ENCODE measurements around the gene KRT3.

The KRT3 gene

GRCh38 chr12:52788192-52788875, 7.6 kb downstream of the KRT3 start:
- intact Hi-C loops (cut with DNase I) = no loop called here
- no peak for DNase-seq

GRCh38 chr12:52787324-52788191, 8.4 kb downstream of the KRT3 start:
- intact Hi-C loops (cut with DNase I) = no loop called here
- DNase-seq = no peak

- intact Hi-C loops (cut with DNase I) = no loop called here
- DNase-seq = no peak
Observed at GRCh38 chr12:52784909-52785308, 11.0 kb downstream of the KRT3 start.

- intact Hi-C loops (cut with DNase I) = no loop called here
- DNase-seq = no peak
Observed at GRCh38 chr12:52783563-52784316, 12.2 kb downstream of the KRT3 start.

GRCh38 chr12:52782502-52782901, 13.4 kb downstream of the KRT3 start:
- no peak for DNase-seq
- intact Hi-C loops (cut with DNase I) = no loop called here

- intact Hi-C loops (cut with DNase I) = no loop called here
- DNase-seq = no peak
Observed at GRCh38 chr12:52781399-52782082, 14.4 kb downstream of the KRT3 start.

- DNase-seq = no peak
- intact Hi-C loops (cut with DNase I) = no loop called here
Observed at GRCh38 chr12:52779914-52780313, 16.0 kb downstream of the KRT3 start.

- no peak for DNase-seq
- intact Hi-C loops (cut with DNase I) = no loop called here
Observed at GRCh38 chr12:52778833-52779232, 17.1 kb downstream of the KRT3 start.

- DNase-seq = no peak
Observed at GRCh38 chr12:52777566-52777965, 18.4 kb downstream of the KRT3 start.

GRCh38 chr12:52776913-52777395, 19.0 kb downstream of the KRT3 start, which contains the start of gene KRT76:
Gene KRT76, minus strand, starts transcription at chr12:52777345. Its CDS starts 54 bp downstream, at chr12:52777291.
- intact Hi-C loops (cut with DNase I) = no loop called here
- peak in 1 of 10 donors; percentile 67 for DNase-seq

More at GRCh38 chr12:52777566-52777965, 18.4 kb downstream of the KRT3 start:
- intact Hi-C loops (cut with DNase I) = no loop called here

- no peak for DNase-seq
- intact Hi-C loops (cut with DNase I) = no loop called here
Observed at GRCh38 chr12:52776435-52776834, 19.5 kb downstream of the KRT3 start.

- intact Hi-C loops (cut with DNase I) = no loop called here
- DNase-seq = no peak
Observed at GRCh38 chr12:52774629-52775250, 21.2 kb downstream of the KRT3 start.

GRCh38 chr12:52772772-52773171, 23.1 kb downstream of the KRT3 start:
- intact Hi-C loops (cut with DNase I) = no loop called here
- DNase-seq = no peak

GRCh38 chr12:52772188-52772587, 23.7 kb downstream of the KRT3 start:
- no peak for DNase-seq

GRCh38 chr12:52771505-52771904, 24.4 kb downstream of the KRT3 start:
- DNase-seq = no peak
- intact Hi-C loops (cut with DNase I) = no loop called here

More at GRCh38 chr12:52772188-52772587, 23.7 kb downstream of the KRT3 start:
- intact Hi-C loops (cut with DNase I) = no loop called here

GRCh38 chr12:52771088-52771487, 24.8 kb downstream of the KRT3 start:
- intact Hi-C loops (cut with DNase I) = no loop called here
- DNase-seq = no peak

GRCh38 chr12:52769946-52770345, 26.0 kb downstream of the KRT3 start:
- no peak for DNase-seq
- intact Hi-C loops (cut with DNase I) = no loop called here

- intact Hi-C loops (cut with DNase I) = no loop called here
Observed at GRCh38 chr12:52769354-52769753, 26.6 kb downstream of the KRT3 start.

GRCh38 chr12:52768479-52769200, 27.3 kb downstream of the KRT3 start:
- no peak for DNase-seq
- intact Hi-C loops (cut with DNase I) = no loop called here

More at GRCh38 chr12:52769354-52769753, 26.6 kb downstream of the KRT3 start:
- no peak for DNase-seq
